GM12878 (cell line): ENCODE data around the gene MRPS27. TPM values are rescaled to one million over a fixed set of nuclear protein-coding genes. Genes with fewer than 3 reads are reported as not detected.

Experiments used
- CEBPB ChIP-seq, 2 experiments: fragments of 150-350 bp in 1 of 2; IDR thresholded peaks; 2 replicates each; pipeline ENCODE4 v1.6.1; 2012 to 2014; ENCODE audit warnings: low read depth in 2 of 2, low read length in 2 of 2, borderline replicate concordance in 1 of 2, inconsistent platforms in 1 of 2
- CREB1 ChIP-seq: IDR thresholded peaks from 2 replicates; pipeline ENCODE4 v1.6.1; 2012; ENCODE audit warnings: low read depth, mild to moderate bottlenecking, inconsistent platforms
- EGR1 ChIP-seq, 2 experiments: IDR thresholded peaks; 1 replicate in 1 of 2; 2 replicates in 1 of 2; pipeline ENCODE4 v1.6.1; 2011 to 2012; ENCODE audit warnings: low read depth in 2 of 2, low read length in 2 of 2, borderline replicate concordance in 1 of 2, mild to moderate bottlenecking in 1 of 2, moderate library complexity in 1 of 2
- HDGF ChIP-seq: fragments of 450-650 bp; IDR thresholded peaks from 2 replicates; pipeline ENCODE4 v1.6.1; 2016; ENCODE audit warnings: antibody characterized with exemption
- MTA2 ChIP-seq: fragments of 450-650 bp; IDR thresholded peaks from 2 replicates; pipeline ENCODE4 v1.6.1; 2016; ENCODE audit warnings: low read depth, mild to moderate bottlenecking, moderate library complexity
- MYB ChIP-seq: fragments of 150-350 bp; IDR thresholded peaks from 2 replicates; pipeline ENCODE4 v1.6.1; 2014; ENCODE audit warnings: mild to moderate bottlenecking, low read depth, low read length, borderline replicate concordance
- NBN ChIP-seq: fragments of 450-650 bp; IDR thresholded peaks from 2 replicates; pipeline ENCODE4 v1.6.1; 2016
- NR2C1 ChIP-seq: fragments of 450-650 bp; IDR thresholded peaks from 2 replicates; pipeline ENCODE4 v1.6.1; 2017; ENCODE audit warnings: antibody characterized with exemption, mild to moderate bottlenecking, moderate library complexity
- NRF1 ChIP-seq: conservative IDR thresholded peaks from 2 replicates; pipeline ENCODE4 v1.6.1; 2011; ENCODE audit warnings: mild to moderate bottlenecking, low read depth, low read length, improper control_type of control experiment
- RBBP5 ChIP-seq: fragments of 200-600 bp; sonication (generic); conservative IDR thresholded peaks from 2 replicates; pipeline ENCODE4 v1.6.1; 2016
- RFX5 ChIP-seq: IDR thresholded peaks from 2 replicates; pipeline ENCODE4 v1.6.1; 2011; ENCODE audit warnings: low read depth, low read length, improper control_type of control experiment
- SMAD1 ChIP-seq: fragments of 450-650 bp; IDR thresholded peaks from 2 replicates; pipeline ENCODE4 v1.6.1; 2018; ENCODE audit warnings: mild to moderate bottlenecking, low read depth; ENCODE audit not compliant: partially characterized antibody
- SP1 ChIP-seq: IDR thresholded peaks from one replicate; pipeline ENCODE4 v1.6.1; 2011; ENCODE audit warnings: low read depth, low read length
- SREBF1 ChIP-seq: IDR thresholded peaks from 2 replicates; pipeline ENCODE4 v1.6.1; 2012; ENCODE audit warnings: mild to moderate bottlenecking, low read length
- ZNF207 ChIP-seq: fragments of 450-650 bp; IDR thresholded peaks from 2 replicates; pipeline ENCODE4 v1.6.1; 2014; ENCODE audit warnings: antibody characterized with exemption, mild to moderate bottlenecking, borderline replicate concordance
- ZNF217 ChIP-seq: fragments of 450-650 bp; IDR thresholded peaks from 2 replicates; pipeline ENCODE4 v1.6.1; 2017; ENCODE audit warnings: antibody characterized with exemption, mild to moderate bottlenecking
- ZNF274 ChIP-seq: IDR thresholded peaks from one replicate; pipeline ENCODE4 v1.8.0; 2011; ENCODE audit not compliant: insufficient read length, insufficient read depth
- ZSCAN29 ChIP-seq: fragments of 450-650 bp; IDR thresholded peaks from 2 replicates; pipeline ENCODE4 v1.6.1; 2017; ENCODE audit warnings: mild to moderate bottlenecking, moderate library complexity
- polyA plus RNA-seq, 11 experiments: library from polyadenylated mRNA; depleted of rRNA in 4 of 11; unstranded in 6 of 11; stranded (reverse) in 5 of 11; fragments of >200 nt; fragmentation: Nextera tagmentation in 4 of 11; fragmentation: Illumina TruSeq in 1 of 11; extraction: Ambion mirVana in 4 of 11; extraction: Trizol in 1 of 11; gene quantifications; 1 replicate in 1 of 11; 2 replicates in 10 of 11; pipeline versions ENCODE4 v1.2.1 to v1.2.3, GENCODE V29; 2011 to 2016; ENCODE audit warnings: inconsistent platforms in 2 of 11, missing spikeins in 2 of 11, low read depth in 1 of 11
- total RNA-seq, 4 experiments: library from RNA; depleted of rRNA in 3 of 4; stranded (reverse); fragments of >200 nt in 3 of 4; fragmentation: Illumina TruSeq in 1 of 4; extraction: Trizol in 1 of 4; gene quantifications; 2 replicates each; pipeline versions ENCODE4 v1.2.1 to v1.2.3, GENCODE V29; 2013 to 2021
- TF ChIP-seq, protein P1 (sequence below): fragments of 450-650 bp; IDR thresholded peaks from 2 replicates; pipeline ENCODE4 v1.6.1; 2017; ENCODE audit warnings: mild to moderate bottlenecking
- TF ChIP-seq, protein P2 (sequence below): fragments of 450-650 bp; IDR thresholded peaks from 2 replicates; pipeline ENCODE4 v1.6.1; 2016; ENCODE audit warnings: mild to moderate bottlenecking
- TF ChIP-seq, protein P3 (sequence below): IDR thresholded peaks from 2 replicates; pipeline ENCODE4 v1.6.1; 2011; ENCODE audit warnings: low read depth, mild to moderate bottlenecking, low read length, moderate library complexity, borderline replicate concordance; ENCODE audit errors: extremely low read depth
- TF ChIP-seq, protein P4 (sequence below): fragments of 450-650 bp; IDR thresholded peaks from 2 replicates; pipeline ENCODE4 v1.6.1; 2018; ENCODE audit warnings: borderline replicate concordance, mild to moderate bottlenecking; ENCODE audit not compliant: partially characterized antibody
- TF ChIP-seq, protein P5 (sequence below): IDR thresholded peaks from 2 replicates; pipeline ENCODE4 v1.6.1; 2011; ENCODE audit warnings: mild to moderate bottlenecking, low read depth, low read length, moderate library complexity; ENCODE audit not compliant: insufficient replicate concordance

The MRPS27 gene
- total and polyA plus RNA-seq, 10 of the 15 experiments (the other 5 are each of a cell fraction or from before 2014, with no cell fraction given): 61.0 to 128 (median 93.0) TPM

GRCh38 chr5:72307968-72308852 is 11.8 kb downstream of the MRPS27 start (continued):
- TF ChIP-seq CEBPB (IDR thresholded peaks at IDR 0.05; ENCODE audit: borderline replicate concordance in 1 of 2, low read depth in 2 of 2, low read length in 2 of 2) (no peak), SMAD1 (no peak), NRF1 (peak; percentile 53), EGR1 (IDR thresholded peaks at IDR 0.05; ENCODE audit: borderline replicate concordance in 1 of 2, low read depth in 2 of 2, low read length in 2 of 2) (peak; percentile 23 to 68), SP1 (peak; percentile 89), RFX5 (peak; percentile 89), MTA2 (no peak), SREBF1 (no peak), CREB1 (peak; percentile 74), NBN (peak; percentile 86), MYB (no peak), ZNF217 (no peak), ZNF207 (peak; percentile 46; the same call in 1 of the 2 replicates), ZSCAN29 (no peak), ZNF274 (no peak), NR2C1 (no peak), HDGF (no peak; the same call in 1 of the 2 replicates), RBBP5 (0 out of 2 replicates have a peak, but pooled peaks have one; percentile 75)
- TF ChIP-seq, protein P1, sequence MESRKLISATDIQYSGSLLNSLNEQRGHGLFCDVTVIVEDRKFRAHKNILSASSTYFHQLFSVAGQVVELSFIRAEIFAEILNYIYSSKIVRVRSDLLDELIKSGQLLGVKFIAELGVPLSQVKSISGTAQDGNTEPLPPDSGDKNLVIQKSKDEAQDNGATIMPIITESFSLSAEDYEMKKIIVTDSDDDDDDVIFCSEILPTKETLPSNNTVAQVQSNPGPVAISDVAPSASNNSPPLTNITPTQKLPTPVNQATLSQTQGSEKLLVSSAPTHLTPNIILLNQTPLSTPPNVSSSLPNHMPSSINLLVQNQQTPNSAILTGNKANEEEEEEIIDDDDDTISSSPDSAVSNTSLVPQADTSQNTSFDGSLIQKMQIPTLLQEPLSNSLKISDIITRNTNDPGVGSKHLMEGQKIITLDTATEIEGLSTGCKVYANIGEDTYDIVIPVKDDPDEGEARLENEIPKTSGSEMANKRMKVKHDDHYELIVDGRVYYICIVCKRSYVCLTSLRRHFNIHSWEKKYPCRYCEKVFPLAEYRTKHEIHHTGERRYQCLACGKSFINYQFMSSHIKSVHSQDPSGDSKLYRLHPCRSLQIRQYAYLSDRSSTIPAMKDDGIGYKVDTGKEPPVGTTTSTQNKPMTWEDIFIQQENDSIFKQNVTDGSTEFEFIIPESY: no peak
- TF ChIP-seq, protein P2, sequence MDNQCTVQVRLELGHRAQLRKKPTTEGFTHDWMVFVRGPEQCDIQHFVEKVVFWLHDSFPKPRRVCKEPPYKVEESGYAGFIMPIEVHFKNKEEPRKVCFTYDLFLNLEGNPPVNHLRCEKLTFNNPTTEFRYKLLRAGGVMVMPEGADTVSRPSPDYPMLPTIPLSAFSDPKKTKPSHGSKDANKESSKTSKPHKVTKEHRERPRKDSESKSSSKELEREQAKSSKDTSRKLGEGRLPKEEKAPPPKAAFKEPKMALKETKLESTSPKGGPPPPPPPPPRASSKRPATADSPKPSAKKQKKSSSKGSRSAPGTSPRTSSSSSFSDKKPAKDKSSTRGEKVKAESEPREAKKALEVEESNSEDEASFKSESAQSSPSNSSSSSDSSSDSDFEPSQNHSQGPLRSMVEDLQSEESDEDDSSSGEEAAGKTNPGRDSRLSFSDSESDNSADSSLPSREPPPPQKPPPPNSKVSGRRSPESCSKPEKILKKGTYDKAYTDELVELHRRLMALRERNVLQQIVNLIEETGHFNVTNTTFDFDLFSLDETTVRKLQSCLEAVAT: no peak
- TF ChIP-seq, protein P3, sequence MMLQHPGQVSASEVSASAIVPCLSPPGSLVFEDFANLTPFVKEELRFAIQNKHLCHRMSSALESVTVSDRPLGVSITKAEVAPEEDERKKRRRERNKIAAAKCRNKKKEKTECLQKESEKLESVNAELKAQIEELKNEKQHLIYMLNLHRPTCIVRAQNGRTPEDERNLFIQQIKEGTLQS: no peak
- TF ChIP-seq, protein P4, sequence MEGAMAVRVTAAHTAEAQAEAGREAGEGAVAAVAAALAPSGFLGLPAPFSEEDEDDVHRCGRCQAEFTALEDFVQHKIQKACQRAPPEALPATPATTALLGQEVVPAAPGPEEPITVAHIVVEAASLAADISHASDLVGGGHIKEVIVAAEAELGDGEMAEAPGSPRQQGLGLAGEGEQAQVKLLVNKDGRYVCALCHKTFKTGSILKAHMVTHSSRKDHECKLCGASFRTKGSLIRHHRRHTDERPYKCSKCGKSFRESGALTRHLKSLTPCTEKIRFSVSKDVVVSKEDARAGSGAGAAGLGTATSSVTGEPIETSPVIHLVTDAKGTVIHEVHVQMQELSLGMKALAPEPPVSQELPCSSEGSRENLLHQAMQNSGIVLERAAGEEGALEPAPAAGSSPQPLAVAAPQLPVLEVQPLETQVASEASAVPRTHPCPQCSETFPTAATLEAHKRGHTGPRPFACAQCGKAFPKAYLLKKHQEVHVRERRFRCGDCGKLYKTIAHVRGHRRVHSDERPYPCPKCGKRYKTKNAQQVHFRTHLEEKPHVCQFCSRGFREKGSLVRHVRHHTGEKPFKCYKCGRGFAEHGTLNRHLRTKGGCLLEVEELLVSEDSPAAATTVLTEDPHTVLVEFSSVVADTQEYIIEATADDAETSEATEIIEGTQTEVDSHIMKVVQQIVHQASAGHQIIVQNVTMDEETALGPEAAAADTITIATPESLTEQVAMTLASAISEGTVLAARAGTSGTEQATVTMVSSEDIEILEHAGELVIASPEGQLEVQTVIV: no peak
- TF ChIP-seq, protein P5, sequence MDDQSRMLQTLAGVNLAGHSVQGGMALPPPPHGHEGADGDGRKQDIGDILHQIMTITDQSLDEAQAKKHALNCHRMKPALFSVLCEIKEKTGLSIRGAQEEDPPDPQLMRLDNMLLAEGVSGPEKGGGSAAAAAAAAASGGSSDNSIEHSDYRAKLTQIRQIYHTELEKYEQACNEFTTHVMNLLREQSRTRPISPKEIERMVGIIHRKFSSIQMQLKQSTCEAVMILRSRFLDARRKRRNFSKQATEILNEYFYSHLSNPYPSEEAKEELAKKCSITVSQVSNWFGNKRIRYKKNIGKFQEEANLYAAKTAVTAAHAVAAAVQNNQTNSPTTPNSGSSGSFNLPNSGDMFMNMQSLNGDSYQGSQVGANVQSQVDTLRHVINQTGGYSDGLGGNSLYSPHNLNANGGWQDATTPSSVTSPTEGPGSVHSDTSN: no peak
